GM12865 (cell line): ENCODE results near the gene SORT1.

Source experiments
- DNase-seq: peaks from one replicate; pipeline ENCODE4 v3.0.0; 2010; ENCODE audit warnings: low read depth
- H3K4me3 ChIP-seq: 2 replicates; pipeline ENCODE4 v1.5.1; 2011; ENCODE audit warnings: mild to moderate bottlenecking, low read depth, low read length, control low read depth
- TF ChIP-seq, protein P1 (sequence below): IDR thresholded peaks from 2 replicates; pipeline ENCODE4 v1.5.1; 2011; ENCODE audit warnings: low read length, control low read depth, low read depth, inconsistent platforms; ENCODE audit not compliant: insufficient read depth; ENCODE audit errors: missing control alignments

Gene SORT1

GRCh38 chr1:109433322-109433721, 35.6 kb upstream of the SORT1 start:
- DNase-seq = no peak
- TF ChIP-seq, protein P1, sequence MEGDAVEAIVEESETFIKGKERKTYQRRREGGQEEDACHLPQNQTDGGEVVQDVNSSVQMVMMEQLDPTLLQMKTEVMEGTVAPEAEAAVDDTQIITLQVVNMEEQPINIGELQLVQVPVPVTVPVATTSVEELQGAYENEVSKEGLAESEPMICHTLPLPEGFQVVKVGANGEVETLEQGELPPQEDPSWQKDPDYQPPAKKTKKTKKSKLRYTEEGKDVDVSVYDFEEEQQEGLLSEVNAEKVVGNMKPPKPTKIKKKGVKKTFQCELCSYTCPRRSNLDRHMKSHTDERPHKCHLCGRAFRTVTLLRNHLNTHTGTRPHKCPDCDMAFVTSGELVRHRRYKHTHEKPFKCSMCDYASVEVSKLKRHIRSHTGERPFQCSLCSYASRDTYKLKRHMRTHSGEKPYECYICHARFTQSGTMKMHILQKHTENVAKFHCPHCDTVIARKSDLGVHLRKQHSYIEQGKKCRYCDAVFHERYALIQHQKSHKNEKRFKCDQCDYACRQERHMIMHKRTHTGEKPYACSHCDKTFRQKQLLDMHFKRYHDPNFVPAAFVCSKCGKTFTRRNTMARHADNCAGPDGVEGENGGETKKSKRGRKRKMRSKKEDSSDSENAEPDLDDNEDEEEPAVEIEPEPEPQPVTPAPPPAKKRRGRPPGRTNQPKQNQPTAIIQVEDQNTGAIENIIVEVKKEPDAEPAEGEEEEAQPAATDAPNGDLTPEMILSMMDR = no peak
- no peak overlapping the region for H3K4me3 ChIP-seq

- no peak for DNase-seq
- TF ChIP-seq, protein P1 = no peak
- no peak overlapping the region for H3K4me3 ChIP-seq
Measured at GRCh38 chr1:109432336-109432735, 34.6 kb upstream of the SORT1 start.

DNA sequence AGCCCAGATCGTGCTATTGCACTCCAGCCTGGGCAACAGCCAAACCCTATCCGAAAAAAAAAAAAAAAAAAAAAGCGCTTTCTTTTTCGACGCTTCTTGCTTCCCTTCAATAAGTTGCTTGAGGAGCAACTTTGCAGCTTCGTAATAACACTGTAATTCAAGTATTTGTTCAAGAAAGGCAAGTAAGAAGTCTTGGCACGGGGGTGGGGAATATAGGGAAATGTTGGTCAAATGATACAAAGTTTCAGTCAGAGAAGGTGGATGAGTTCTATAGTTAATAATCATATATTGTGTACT, 29.4 kb upstream of the SORT1 start:
- peak overlapping the region; percentile 71 for H3K4me3 ChIP-seq
- DNase-seq = no peak
- TF ChIP-seq, protein P1 = no peak

DNA sequence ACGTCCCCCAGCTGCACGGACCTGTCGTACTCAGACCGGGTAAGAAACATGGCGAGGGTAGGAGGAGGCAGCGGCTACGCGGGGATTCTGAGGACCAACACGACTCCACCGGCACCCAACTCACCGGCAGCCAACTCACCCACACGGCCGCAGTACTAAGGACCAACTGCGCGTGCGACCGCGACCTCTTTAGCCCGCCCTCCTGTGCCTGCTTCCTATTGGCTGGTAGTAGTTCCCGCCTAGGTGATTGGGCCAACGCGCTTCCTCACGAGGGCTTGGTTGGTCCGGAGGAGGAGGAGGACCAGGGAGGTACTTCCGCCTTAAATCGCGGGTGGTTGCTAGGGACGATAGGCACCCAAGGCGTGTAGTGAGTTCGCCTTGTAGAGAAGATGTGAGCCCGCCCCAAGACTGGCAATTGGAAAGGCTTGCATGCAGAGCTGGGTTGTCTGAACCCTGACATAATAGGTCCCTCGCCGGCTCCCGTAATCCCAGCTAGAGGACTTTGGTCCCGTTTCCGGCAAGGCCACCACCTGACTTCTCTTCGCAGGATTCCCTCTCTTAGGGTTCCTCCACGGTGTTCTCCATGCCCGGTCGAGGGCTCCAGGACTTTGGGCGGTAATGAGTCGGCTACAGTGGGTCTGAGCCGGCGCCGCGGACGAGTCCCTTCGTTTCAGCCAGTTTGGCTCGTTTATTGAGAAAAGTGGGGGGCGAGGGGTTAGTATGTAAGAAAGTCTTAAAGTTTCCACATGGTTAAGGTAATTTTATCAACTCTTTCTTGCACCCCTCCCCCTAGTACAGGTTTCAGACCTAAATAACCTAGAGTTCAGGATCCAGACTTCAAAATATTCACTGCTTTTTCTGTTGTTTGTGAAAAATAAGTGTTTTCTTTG, 28.8 kb upstream of the SORT1 start, which contains the start of gene PSMA5:
PSMA5 (minus strand) TSS at position 168 of the 890 bp plus-strand sequence; CDS start at position 50, 118 bp downstream.
- TF ChIP-seq, protein P1 = no peak
- H3K4me3 ChIP-seq = peak within 1 kb of the TSS; percentile 71
- DNase-seq = peak; percentile 99

DNA sequence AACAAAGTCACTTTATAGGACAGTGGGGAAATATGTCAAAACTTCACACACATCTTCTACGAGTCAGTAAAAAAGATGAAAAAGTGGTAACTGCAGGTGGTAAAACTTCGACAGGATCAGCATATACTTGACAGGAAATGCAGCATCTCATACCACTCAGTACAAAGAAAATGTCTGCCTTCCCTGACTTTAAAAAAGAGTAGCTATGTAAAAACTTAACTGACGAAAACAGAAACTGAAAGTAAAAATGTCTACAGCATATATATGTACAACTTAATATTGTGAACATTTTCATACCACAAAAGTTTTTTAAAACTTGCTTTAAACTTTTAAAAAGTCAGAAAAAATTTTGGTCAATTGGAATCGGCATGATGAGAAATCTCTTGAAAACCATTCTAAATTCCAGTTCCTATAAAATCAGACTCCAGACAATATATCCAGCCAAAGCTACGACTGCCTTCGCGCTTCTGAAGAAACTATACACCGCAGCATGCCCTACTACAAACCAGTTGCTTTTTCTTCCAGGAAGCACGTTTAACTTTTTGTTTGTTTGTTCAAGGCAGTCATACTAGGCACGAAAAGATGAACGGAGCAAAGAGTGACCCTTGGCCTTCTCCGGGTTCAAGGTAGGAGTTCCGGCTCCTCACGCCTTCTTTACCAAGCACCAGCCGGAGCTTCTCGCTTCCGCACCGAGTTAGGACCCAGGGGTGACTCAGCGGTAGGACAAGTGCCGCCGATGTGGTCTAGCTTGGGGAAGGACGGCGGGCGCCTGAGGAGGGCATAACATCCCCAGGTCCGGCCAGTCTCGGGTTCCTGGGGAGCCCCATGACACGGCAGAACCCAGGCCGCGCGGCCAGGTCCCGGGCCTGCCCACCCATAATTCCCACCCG, 27.9 kb upstream of the SORT1 start:
- peak overlapping the region; percentile 71 for H3K4me3 ChIP-seq
- peak; percentile 71 for DNase-seq
- TF ChIP-seq, protein P1 = no peak

GRCh38 chr1:109423498-109423897, 25.8 kb upstream of the SORT1 start:
- H3K4me3 ChIP-seq = no peak overlapping the region
- TF ChIP-seq, protein P1 = no peak
- no peak for DNase-seq
